Lower leg skin (tissue), 3 donors: ENCODE measurements around the gene FBXW5.

Experiments used
- POLR2A ChIP-seq, 2 donors: fragments of 450-650 bp; IDR thresholded peaks; one replicate each; pipeline ENCODE4 v1.6.1; 2016 to 2017; ENCODE audit warnings: antibody characterized with exemption in 2 of 2, mild to moderate bottlenecking in 1 of 2, moderate library complexity in 1 of 2
- TF ChIP-seq, protein P1 (sequence below), 3 donors: fragments of 450-650 bp; IDR thresholded peaks; one replicate each; pipeline ENCODE4 v1.5.1; 2016; ENCODE audit warnings: antibody characterized with exemption in 3 of 3, mild to moderate bottlenecking in 3 of 3, moderate library complexity in 2 of 3

DNA sequence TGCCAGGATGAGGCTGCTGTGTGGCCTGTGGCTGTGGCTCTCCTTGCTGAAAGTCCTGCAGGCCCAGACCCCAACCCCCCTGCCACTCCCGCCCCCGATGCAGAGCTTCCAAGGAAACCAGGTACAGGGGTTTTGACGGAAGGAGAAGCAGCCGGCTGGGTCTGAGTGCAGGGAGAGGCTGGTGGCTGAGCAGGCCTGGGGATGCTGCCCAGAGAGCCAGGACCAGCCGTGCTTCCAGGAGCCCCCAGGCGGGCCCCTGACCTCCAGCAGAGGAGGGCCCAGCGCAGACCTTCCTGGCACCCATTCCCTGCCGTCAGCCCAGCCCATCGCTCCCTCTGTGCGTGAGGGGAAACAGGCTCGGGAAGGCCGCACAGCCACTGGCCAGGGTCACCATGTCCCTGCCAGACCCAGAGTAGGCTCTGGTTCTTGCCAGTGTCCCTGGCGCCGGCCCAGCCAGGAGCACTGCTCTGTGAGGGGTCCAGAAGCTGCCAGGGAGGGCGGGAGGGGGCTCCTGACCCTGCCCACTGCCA lies 7.8 kb upstream of the FBXW5 start:
- TF ChIP-seq, protein P1, sequence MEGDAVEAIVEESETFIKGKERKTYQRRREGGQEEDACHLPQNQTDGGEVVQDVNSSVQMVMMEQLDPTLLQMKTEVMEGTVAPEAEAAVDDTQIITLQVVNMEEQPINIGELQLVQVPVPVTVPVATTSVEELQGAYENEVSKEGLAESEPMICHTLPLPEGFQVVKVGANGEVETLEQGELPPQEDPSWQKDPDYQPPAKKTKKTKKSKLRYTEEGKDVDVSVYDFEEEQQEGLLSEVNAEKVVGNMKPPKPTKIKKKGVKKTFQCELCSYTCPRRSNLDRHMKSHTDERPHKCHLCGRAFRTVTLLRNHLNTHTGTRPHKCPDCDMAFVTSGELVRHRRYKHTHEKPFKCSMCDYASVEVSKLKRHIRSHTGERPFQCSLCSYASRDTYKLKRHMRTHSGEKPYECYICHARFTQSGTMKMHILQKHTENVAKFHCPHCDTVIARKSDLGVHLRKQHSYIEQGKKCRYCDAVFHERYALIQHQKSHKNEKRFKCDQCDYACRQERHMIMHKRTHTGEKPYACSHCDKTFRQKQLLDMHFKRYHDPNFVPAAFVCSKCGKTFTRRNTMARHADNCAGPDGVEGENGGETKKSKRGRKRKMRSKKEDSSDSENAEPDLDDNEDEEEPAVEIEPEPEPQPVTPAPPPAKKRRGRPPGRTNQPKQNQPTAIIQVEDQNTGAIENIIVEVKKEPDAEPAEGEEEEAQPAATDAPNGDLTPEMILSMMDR (IDR thresholded peaks at IDR 0.05), result no peak
- TF ChIP-seq POLR2A (IDR thresholded peaks at IDR 0.05), result no peak
